Epidermal melanocyte (primary cell): ENCODE data around the gene AREG.
"Not testable (repeated sequence)": the region's sequence is repeated elsewhere in the genome, so short reads cannot be mapped to it uniquely, and the experiment has no call there.

Source experiments
- DNase-seq: peaks from one replicate; pipeline ENCODE4 v3.0.0; 2011; ENCODE audit warnings: low spot score; ENCODE audit not compliant: insufficient read length

The AREG gene

GRCh38 chr4:74444891-74445642 is at the start of gene AREG:
TSS of gene AREG (plus strand) at chr4:74445136. CDS start at chr4:74445346, 210 bp downstream.
- peak; percentile 60 for DNase-seq

GRCh38 chr4:74395633-74396032 is 49.3 kb upstream of the AREG start:
- no peak for DNase-seq

GRCh38 chr4:74397748-74398426 is 47.0 kb upstream of the AREG start:
- DNase-seq: no peak

GRCh38 chr4:74398894-74399589 is 45.9 kb upstream of the AREG start:
- DNase-seq: not testable (repeated sequence)

GRCh38 chr4:74400395-74400794 is 44.5 kb upstream of the AREG start:
- no peak for DNase-seq

GRCh38 chr4:74402692-74403456 is 42.1 kb upstream of the AREG start:
- no peak for DNase-seq

- DNase-seq: no peak
These were observed 37.0 kb upstream of the AREG start for GRCh38 chr4:74407891-74408290.

GRCh38 chr4:74408639-74409038 is 36.3 kb upstream of the AREG start:
- no peak for DNase-seq

- DNase-seq: no peak
These were observed 34.7 kb upstream of the AREG start for GRCh38 chr4:74410272-74410671.

- no peak for DNase-seq
These were observed 32.7 kb upstream of the AREG start for GRCh38 chr4:74412225-74412624.

GRCh38 chr4:74413265-74413664 is 31.7 kb upstream of the AREG start:
- DNase-seq: no peak

- no peak for DNase-seq
These were observed 30.7 kb upstream of the AREG start for GRCh38 chr4:74414149-74414809.

- DNase-seq: no peak
These were observed 29.2 kb upstream of the AREG start for GRCh38 chr4:74415602-74416300.

GRCh38 chr4:74418063-74418670 is 26.8 kb upstream of the AREG start:
- no peak for DNase-seq

GRCh38 chr4:74420863-74421262 is 24.1 kb upstream of the AREG start:
- DNase-seq: no peak

GRCh38 chr4:74423104-74423503 is 21.8 kb upstream of the AREG start:
- no peak for DNase-seq

GRCh38 chr4:74424111-74424510 is 20.8 kb upstream of the AREG start:
- no peak for DNase-seq

GRCh38 chr4:74426101-74426500 is 18.8 kb upstream of the AREG start:
- no peak for DNase-seq

GRCh38 chr4:74428276-74428675 is 16.7 kb upstream of the AREG start:
- no peak for DNase-seq
